ENCODE data around the gene RAB3GAP1.
"Not testable (repeated sequence)": the region's sequence is repeated elsewhere in the genome, so short reads cannot be mapped to it uniquely, and the experiment has no call there.

RAB3GAP1 gene

GRCh38 chr2:135055182-135055786, 3.2 kb downstream of the RAB3GAP1 start:
- DNase-seq = no peak

- DNase-seq = no peak
These were observed 4.7 kb downstream of the RAB3GAP1 start for GRCh38 chr2:135056790-135057189.

GRCh38 chr2:135059577-135059976, 7.5 kb downstream of the RAB3GAP1 start:
- no peak for DNase-seq

GRCh38 chr2:135063210-135063609, 11.1 kb downstream of the RAB3GAP1 start:
- no peak for DNase-seq

- DNase-seq = no peak
These were observed 12.1 kb downstream of the RAB3GAP1 start for GRCh38 chr2:135064149-135064548.

- DNase-seq = no peak
These were observed 14.6 kb downstream of the RAB3GAP1 start for GRCh38 chr2:135066710-135067109.

GRCh38 chr2:135072125-135072997, 20.3 kb downstream of the RAB3GAP1 start:
- no peak for DNase-seq

GRCh38 chr2:135074216-135074615, 22.1 kb downstream of the RAB3GAP1 start:
- DNase-seq = no peak

GRCh38 chr2:135076556-135076955, 24.5 kb downstream of the RAB3GAP1 start:
- no peak for DNase-seq

GRCh38 chr2:135078417-135078816, 26.3 kb downstream of the RAB3GAP1 start:
- DNase-seq = no peak

- DNase-seq = no peak
These were observed 34.1 kb downstream of the RAB3GAP1 start for GRCh38 chr2:135086222-135086621.

- DNase-seq = not testable (repeated sequence)
These were observed 37.5 kb downstream of the RAB3GAP1 start for GRCh38 chr2:135089597-135089996.

GRCh38 chr2:135091681-135092080, 39.6 kb downstream of the RAB3GAP1 start:
- no peak for DNase-seq

GRCh38 chr2:135093193-135093592, 41.1 kb downstream of the RAB3GAP1 start:
- no peak for DNase-seq

- DNase-seq = no peak
These were observed 41.7 kb downstream of the RAB3GAP1 start for GRCh38 chr2:135093670-135094330.

- DNase-seq = no peak
These were observed 42.4 kb downstream of the RAB3GAP1 start for GRCh38 chr2:135094508-135094907.

- DNase-seq = no peak
These were observed 43.5 kb downstream of the RAB3GAP1 start for GRCh38 chr2:135095591-135095990.

GRCh38 chr2:135096665-135097446, 44.8 kb downstream of the RAB3GAP1 start:
- DNase-seq = no peak

GRCh38 chr2:135097532-135098231, 45.6 kb downstream of the RAB3GAP1 start:
- DNase-seq = no peak

- DNase-seq = no peak
These were observed 47.9 kb downstream of the RAB3GAP1 start for GRCh38 chr2:135099802-135100483.

GRCh38 chr2:135103843-135104242, 51.8 kb downstream of the RAB3GAP1 start:
- DNase-seq = no peak

All from stimulated activated CD4-positive, alpha-beta T cell treated with anti-CD3 and anti-CD28 coated beads, Interleukin-15, amount 100 ng/mL, for 24 hours (primary cell).